Endothelial cell of umbilical vein (primary cell): ENCODE data around the gene ALPK1. TPM values are rescaled to one million over a fixed set of nuclear protein-coding genes. Genes with fewer than 3 reads are reported as not detected.

Experiments used
- BruUV-seq: library from RNA; stranded (reverse); fragments of 400-500 nt; replicated peaks from 2 replicates; lab custom pipeline; 2021; lab: Mats Ljungman, UMichigan
- CTCF ChIA-PET: fragments of 300-600, 350-600 bp; sonication (Branson Sonifier 250); formaldehyde crosslinking; loops from one replicate; lab custom pipeline; 2021; ENCODE audit warnings: antibody characterized with exemption, inconsistent platforms; lab: Charles Lee
- POLR2A ChIA-PET: fragments of 300-600, 350-600 bp; sonication (Branson Sonifier 250); formaldehyde crosslinking; loops from one replicate; lab custom pipeline; 2021; ENCODE audit warnings: antibody characterized with exemption, inconsistent platforms; lab: Charles Lee
- DNase-seq: peaks from one replicate; pipeline ENCODE4 v3.0.0-alpha.2; 2011; ENCODE audit warnings: low read depth, low spot score
- FAIRE-seq: peaks from 2 replicates; lab custom pipeline; 2011; peaks lifted over from hg19 to GRCh38; lab: Jason Lieb, UNC
- H2AFZ ChIP-seq: 2 replicates; pipeline ENCODE4 v1.6.0; 2012; ENCODE audit warnings: low read depth, low read length, control low read depth, inconsistent platforms
- H3K27ac ChIP-seq: 2 replicates; pipeline ENCODE4 v1.5.1; 2011; ENCODE audit warnings: low read depth, mild to moderate bottlenecking, control low read depth, low read length, moderate library complexity; ENCODE audit not compliant: insufficient read depth
- H3K27me3 ChIP-seq, 2 experiments: 2 replicates each; pipeline versions ENCODE4 v1.6.0 to v1.6.1; 2011; ENCODE audit warnings: low read length in 2 of 2, mixed read lengths in 1 of 2; ENCODE audit not compliant: control insufficient read depth in 2 of 2, insufficient read depth in 2 of 2
- H3K36me3 ChIP-seq, 2 experiments: 2 replicates in 1 of 2; 3 replicates in 1 of 2; pipeline ENCODE4 v1.5.1; 2011; ENCODE audit warnings: low read length in 2 of 2, mild to moderate bottlenecking in 1 of 2, moderate library complexity in 1 of 2; ENCODE audit not compliant: control insufficient read depth in 2 of 2, insufficient read depth in 2 of 2; ENCODE audit errors: extremely low read depth in 1 of 2
- H3K4me1 ChIP-seq: 3 replicates; pipeline ENCODE4 v1.5.1; 2011; ENCODE audit warnings: mild to moderate bottlenecking, low read length; ENCODE audit not compliant: control insufficient read depth, insufficient read depth; ENCODE audit errors: extremely low read depth
- H3K4me2 ChIP-seq: 2 replicates; pipeline ENCODE4 v1.6.1; 2011; ENCODE audit warnings: low read length, control low read depth, mixed read lengths; ENCODE audit not compliant: insufficient read depth
- H3K4me3 ChIP-seq, 3 experiments: fragments of 200-600 bp in 1 of 3; sonication (generic), shearing (Covaris generic) in 1 of 3; replicated peaks in 1 of 3; 2 replicates each; pipeline ENCODE4 v1.5.1; 2011 to 2016; ENCODE audit warnings: control low read depth in 3 of 3, low read length in 3 of 3, mild to moderate bottlenecking in 2 of 3, inconsistent platforms in 1 of 3, low read depth in 1 of 3, moderate library complexity in 1 of 3; ENCODE audit not compliant: insufficient read depth in 1 of 3
- H3K79me2 ChIP-seq: 2 replicates; pipeline ENCODE4 v1.6.0; 2012; ENCODE audit warnings: low read length, inconsistent platforms; ENCODE audit not compliant: control insufficient read depth, insufficient read depth
- H3K9ac ChIP-seq: replicated peaks from 2 replicates; pipeline ENCODE3; 2011; ENCODE audit warnings: low read length, control low read depth; ENCODE audit not compliant: insufficient read depth; ENCODE audit errors: extremely low read depth
- H3K9me1 ChIP-seq: replicated peaks from 3 replicates; pipeline ENCODE4 v1.6.0; 2011; ENCODE audit warnings: mild to moderate bottlenecking, low read length; ENCODE audit not compliant: control insufficient read depth, insufficient read depth; ENCODE audit errors: extremely low read depth
- H3K9me3 ChIP-seq: replicated peaks from 2 replicates; pipeline ENCODE4 v1.5.1; 2012; ENCODE audit warnings: low read length, inconsistent platforms; ENCODE audit not compliant: control insufficient read depth, insufficient read depth
- H4K20me1 ChIP-seq: replicated peaks from 2 replicates; pipeline ENCODE3; 2011; ENCODE audit warnings: mild to moderate bottlenecking, low read length; ENCODE audit not compliant: control insufficient read depth, insufficient read depth; ENCODE audit errors: extremely low read depth
- CTCF ChIP-seq, 2 donors: IDR thresholded peaks; 1 replicate in 1 of 2; 2 replicates in 1 of 2; pipeline ENCODE4 v1.5.1; 2011; ENCODE audit warnings: low read length in 2 of 2, mild to moderate bottlenecking in 2 of 2, moderate library complexity in 2 of 2, control low read depth in 1 of 2, inconsistent platforms in 1 of 2, low read depth in 1 of 2; ENCODE audit not compliant: insufficient read depth in 1 of 2; ENCODE audit errors: extremely low read depth in 1 of 2
- EZH2 ChIP-seq: IDR thresholded peaks from 2 replicates; pipeline ENCODE4 v1.6.1; 2012; ENCODE audit warnings: borderline replicate concordance, low read depth, mild to moderate bottlenecking, moderate library complexity, low read length, inconsistent platforms; ENCODE audit not compliant: severe bottlenecking
- GATA2 ChIP-seq: IDR thresholded peaks from 2 replicates; pipeline ENCODE4 v1.7.0; 2011; ENCODE audit warnings: low read depth, mild to moderate bottlenecking, moderate library complexity, mixed read lengths, low read length; ENCODE audit not compliant: insufficient read length, insufficient read depth
- JUN ChIP-seq: IDR thresholded peaks from 2 replicates; pipeline ENCODE4 v1.6.1; 2011; ENCODE audit warnings: borderline replicate concordance, low read depth; ENCODE audit not compliant: insufficient read length, insufficient read depth
- MYC ChIP-seq: IDR thresholded peaks from one replicate; pipeline ENCODE4 v1.6.1; 2011; ENCODE audit warnings: mild to moderate bottlenecking, low read depth, low read length
- POLR2AphosphoS5 ChIP-seq: IDR thresholded peaks from 2 replicates; pipeline ENCODE4 v1.6.1; 2012; ENCODE audit warnings: low read depth, mild to moderate bottlenecking, control low read depth, low read length, moderate library complexity; ENCODE audit not compliant: insufficient read depth
- dilution Hi-C: fragments of 300-500 bp; cut with MboI; formaldehyde crosslinking; loops from one replicate; pipeline ENCODE4 v1.15.0; 2019; ENCODE audit warnings: low sequenced_read_pairs; ENCODE audit not compliant: extremely low pct_ligation_motif_present
- intact Hi-C: fragments of 100-400 bp; cut with micrococcal nuclease; formaldehyde crosslinking; loops from one replicate; pipeline ENCODE4 v1.10.0; 2022
- polyA plus RNA-seq, 4 experiments: library from polyadenylated mRNA; depleted of rRNA in 3 of 4; stranded (reverse) in 3 of 4; unstranded in 1 of 4; fragments of >200 nt; gene quantifications; 2 replicates each; pipeline versions ENCODE4 v1.2.1 to v1.2.3, GENCODE V29; 2011 to 2012; ENCODE audit warnings: missing spikeins in 1 of 4
- total RNA-seq: library from RNA; stranded (reverse); gene quantifications from 2 replicates; pipeline ENCODE4 v1.2.3, GENCODE V29; 2021

Gene ALPK1
- total and polyA plus RNA-seq, 2 donors (not counting 3 experiments of a cell fraction or from before 2014, with no cell fraction given) = 1.4 to 5.5 TPM

GRCh38 chr4:112358415-112358814 is 61.2 kb downstream of the ALPK1 start:
- Histone ChIP-seq H3K36me3 (no peaks in the 10 kb centered on the region), H3K27ac (no peak overlapping the region), H3K9me3 (no peaks in the 10 kb centered on the region), H3K79me2 (no peaks in the 10 kb centered on the region), H3K4me1 (no peaks in the 10 kb centered on the region), H3K9me1 (no peaks in the 10 kb centered on the region), H3K4me3 (no peak overlapping the region), H3K9ac (no peak overlapping the region), H4K20me1 (no peaks in the 10 kb centered on the region), H2AFZ (no peak overlapping the region), H3K4me2 (no peak overlapping the region), H3K27me3 (no peaks in the 10 kb centered on the region)
- FAIRE-seq (no peak), DNase-seq (no peak)
- TF ChIP-seq JUN = no peak
- no peak for TF ChIP-seq EZH2
- CTCF ChIA-PET = no interaction called here
- no TSS peak for BruUV-seq
- POLR2A ChIA-PET = no interaction called here
- dilution Hi-C loops = no loop called here
- intact Hi-C loops = no loop called here

GRCh38 chr4:112358952-112359749 is 62.0 kb downstream of the ALPK1 start:
- Histone ChIP-seq H2AFZ (no peak overlapping the region), H3K4me3 (no peak overlapping the region), H3K9me1 (no peaks in the 10 kb centered on the region), H3K4me1 (no peaks in the 10 kb centered on the region), H4K20me1 (no peaks in the 10 kb centered on the region), H3K27ac (no peak overlapping the region), H3K36me3 (no peaks in the 10 kb centered on the region), H3K4me2 (no peak overlapping the region), H3K9ac (no peak overlapping the region), H3K79me2 (no peaks in the 10 kb centered on the region), H3K9me3 (no peaks in the 10 kb centered on the region), H3K27me3 (no peaks in the 10 kb centered on the region)
- no TSS peak for BruUV-seq
- DNase-seq (no peak), FAIRE-seq (no peak)
- TF ChIP-seq CTCF (IDR thresholded peaks at IDR 0.05; ENCODE audit: extremely low read depth in 1 of 2, insufficient read depth in 1 of 2, low read depth in 1 of 2, low read length in 2 of 2) = no peak
- no peak for TF ChIP-seq GATA2
- no peak for TF ChIP-seq POLR2AphosphoS5
- no peak for TF ChIP-seq MYC
- ChIA-PET CTCF (no interaction called here), POLR2A (no interaction called here)
- intact Hi-C loops (no loop called here), dilution Hi-C loops (no loop called here)
